Measurements from ENCODE around the gene FNBP1. TPM values are rescaled to one million over a fixed set of nuclear protein-coding genes. Genes with fewer than 3 reads are reported as not detected.

Gene FNBP1
- total RNA-seq, 1 donor from 2014 or later = 50.0 TPM

- TF ChIP-seq, protein P1, sequence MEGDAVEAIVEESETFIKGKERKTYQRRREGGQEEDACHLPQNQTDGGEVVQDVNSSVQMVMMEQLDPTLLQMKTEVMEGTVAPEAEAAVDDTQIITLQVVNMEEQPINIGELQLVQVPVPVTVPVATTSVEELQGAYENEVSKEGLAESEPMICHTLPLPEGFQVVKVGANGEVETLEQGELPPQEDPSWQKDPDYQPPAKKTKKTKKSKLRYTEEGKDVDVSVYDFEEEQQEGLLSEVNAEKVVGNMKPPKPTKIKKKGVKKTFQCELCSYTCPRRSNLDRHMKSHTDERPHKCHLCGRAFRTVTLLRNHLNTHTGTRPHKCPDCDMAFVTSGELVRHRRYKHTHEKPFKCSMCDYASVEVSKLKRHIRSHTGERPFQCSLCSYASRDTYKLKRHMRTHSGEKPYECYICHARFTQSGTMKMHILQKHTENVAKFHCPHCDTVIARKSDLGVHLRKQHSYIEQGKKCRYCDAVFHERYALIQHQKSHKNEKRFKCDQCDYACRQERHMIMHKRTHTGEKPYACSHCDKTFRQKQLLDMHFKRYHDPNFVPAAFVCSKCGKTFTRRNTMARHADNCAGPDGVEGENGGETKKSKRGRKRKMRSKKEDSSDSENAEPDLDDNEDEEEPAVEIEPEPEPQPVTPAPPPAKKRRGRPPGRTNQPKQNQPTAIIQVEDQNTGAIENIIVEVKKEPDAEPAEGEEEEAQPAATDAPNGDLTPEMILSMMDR (IDR thresholded peaks at IDR 0.05) = no peak
- Histone ChIP-seq H3K27me3 (no peaks in the 10 kb centered on the region), H3K36me3 (no peaks in the 10 kb centered on the region), H3K4me1 (peaks cover 14% of the 10 kb centered on the region), H3K9me3 (no peaks in the 10 kb centered on the region), H3K4me3 (no peak overlapping the region), H3K27ac (no peak overlapping the region)
- no peak for DNase-seq
- intact Hi-C loops (cut with DNase I) = no loop called here
- peak; percentile 67 for ATAC-seq
Observed at GRCh38 chr9:129990269-129991010, 52.5 kb downstream of the FNBP1 start.

GRCh38 chr9:129989740-129990139 lies 53.2 kb downstream of the FNBP1 start:
- intact Hi-C loops (cut with DNase I) = no loop called here
- Histone ChIP-seq H3K27ac (no peak overlapping the region), H3K27me3 (no peaks in the 10 kb centered on the region), H3K36me3 (no peaks in the 10 kb centered on the region), H3K9me3 (no peaks in the 10 kb centered on the region), H3K4me3 (no peak overlapping the region), H3K4me1 (peaks cover 8% of the 10 kb centered on the region)
- TF ChIP-seq, protein P1 (IDR thresholded peaks at IDR 0.05) = no peak
- ATAC-seq (no peak), DNase-seq (no peak)

DNA sequence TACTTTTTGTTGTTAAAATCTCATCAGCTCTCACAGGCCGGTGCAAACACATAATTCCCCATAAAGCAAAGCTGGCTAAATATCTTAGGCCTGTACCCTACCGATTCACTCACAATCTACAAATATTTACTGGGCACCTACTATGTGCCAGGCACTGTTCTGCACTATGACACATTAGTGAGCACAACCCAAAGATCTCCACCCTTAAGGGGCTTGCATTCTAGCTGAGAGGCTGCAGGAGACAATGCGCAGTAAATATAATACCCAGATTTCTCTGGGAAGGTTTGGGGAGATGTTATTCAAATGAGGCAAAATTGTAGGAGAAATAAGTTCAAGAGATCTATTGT lies 53.7 kb downstream of the FNBP1 start:
- no peaks in the 10 kb centered on the region for H3K36me3 ChIP-seq
- H3K4me1 ChIP-seq = peaks cover 8% of the 10 kb centered on the region
- no peaks in the 10 kb centered on the region for H3K9me3 ChIP-seq
- ATAC-seq (no peak), DNase-seq (no peak)
- no peaks in the 10 kb centered on the region for H3K27me3 ChIP-seq
- TF ChIP-seq, protein P1 (IDR thresholded peaks at IDR 0.05) = no peak
- H3K4me3 ChIP-seq = no peak overlapping the region
- intact Hi-C loops (cut with DNase I) = no loop called here
- no peak overlapping the region for H3K27ac ChIP-seq

DNA sequence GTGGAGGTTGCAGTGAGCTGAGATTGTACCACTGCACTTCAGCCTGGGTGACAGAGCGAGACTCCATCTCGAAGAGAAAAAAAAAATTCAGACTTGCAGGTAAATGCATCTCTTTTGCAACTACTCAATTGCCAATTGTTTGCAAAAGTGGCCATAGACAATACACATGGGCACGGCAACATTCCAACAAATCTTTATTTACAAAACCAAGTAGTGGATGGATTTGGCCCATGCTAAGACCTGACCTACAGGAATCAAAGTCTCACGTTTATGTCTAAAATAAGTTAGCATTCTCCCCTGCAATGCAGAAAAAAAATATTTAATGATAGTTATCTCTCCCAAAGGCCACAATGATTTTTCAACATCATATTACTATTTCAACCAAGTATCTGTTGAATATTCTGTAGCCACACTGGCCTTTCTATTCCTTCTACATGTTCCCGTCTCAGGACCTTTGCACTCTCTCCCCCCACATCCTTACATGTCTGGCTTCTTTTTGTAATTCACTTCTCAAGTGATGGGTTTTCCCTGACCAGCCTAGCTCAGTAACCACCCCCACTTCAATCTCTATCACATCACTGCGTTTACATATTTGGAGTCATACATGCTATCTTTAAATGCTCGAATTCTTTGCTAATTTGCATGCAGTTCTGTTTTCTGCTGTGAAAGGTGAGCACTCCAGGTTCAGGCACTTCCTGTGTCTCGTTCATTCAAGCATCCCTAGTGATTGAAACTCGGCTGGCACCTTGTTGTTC lies 54.2 kb downstream of the FNBP1 start:
- no peaks in the 10 kb centered on the region for H3K27me3 ChIP-seq

DNA sequence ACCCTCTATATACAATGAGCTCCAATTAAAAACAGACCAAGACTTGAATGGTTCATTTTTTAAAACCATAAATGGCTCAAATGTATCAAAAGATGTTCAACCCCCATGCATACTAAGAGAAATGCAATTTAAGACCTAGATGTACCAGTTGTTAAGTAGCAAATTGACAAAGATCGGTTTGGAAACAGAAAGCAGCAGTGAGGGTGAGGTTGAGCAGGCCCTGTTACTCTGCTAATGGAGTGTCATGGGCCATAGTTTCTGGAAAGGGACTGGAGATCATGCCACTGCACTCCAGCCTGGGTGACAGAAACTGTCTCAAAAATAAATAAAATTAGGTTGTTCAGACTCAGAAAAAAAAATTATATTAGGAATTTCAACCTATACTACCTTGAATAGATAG lies 55.0 kb downstream of the FNBP1 start:
- H3K9me3 ChIP-seq = no peaks in the 10 kb centered on the region
- no peak overlapping the region for H3K27ac ChIP-seq
- no peaks in the 10 kb centered on the region for H3K27me3 ChIP-seq
- H3K4me3 ChIP-seq = no peak overlapping the region
- peaks cover 8% of the 10 kb centered on the region for H3K4me1 ChIP-seq
- TF ChIP-seq, protein P1 (IDR thresholded peaks at IDR 0.05) = no peak
- ATAC-seq (no peak), DNase-seq (no peak)
- intact Hi-C loops (cut with DNase I) = no loop called here
- no peaks in the 10 kb centered on the region for H3K36me3 ChIP-seq

More for the DNA sequence above, 54.2 kb downstream of the FNBP1 start:
- TF ChIP-seq, protein P1 (IDR thresholded peaks at IDR 0.05) = no peak
- intact Hi-C loops (cut with DNase I) = no loop called here
- Histone ChIP-seq H3K27ac (no peak overlapping the region), H3K4me1 (peaks cover 8% of the 10 kb centered on the region), H3K36me3 (no peaks in the 10 kb centered on the region), H3K9me3 (no peaks in the 10 kb centered on the region), H3K4me3 (no peak overlapping the region)
- DNase-seq (no peak), ATAC-seq (no peak)

Data from upper lobe of right lung (tissue), 1 donor.